HCT116 (cell line): ENCODE results near the gene TFIP11.

Experiments used
- ATF3 ChIP-seq: IDR thresholded peaks from 2 replicates; pipeline ENCODE4 v1.6.1; 2012
- CEBPB ChIP-seq: IDR thresholded peaks from 2 replicates; pipeline ENCODE4 v1.6.1; 2012; ENCODE audit warnings: low read depth
- CTCF ChIP-seq, 3 experiments: fragments of 200-600 bp in 1 of 3; sonication (generic) in 1 of 3; IDR thresholded peaks in 2 of 3; conservative IDR thresholded peaks in 1 of 3; 2 replicates each; pipeline ENCODE4 v1.5.1; 2012 to 2017; ENCODE audit warnings: low read depth in 2 of 3, low read length in 2 of 3, antibody characterized with exemption in 1 of 3, borderline replicate concordance in 1 of 3, control low read depth in 1 of 3, mild to moderate bottlenecking in 1 of 3, mixed read lengths in 1 of 3, mixed run types in 1 of 3, moderate library complexity in 1 of 3; ENCODE audit not compliant: insufficient read depth in 1 of 3
- EGR1 ChIP-seq: IDR thresholded peaks from 2 replicates; pipeline ENCODE4 v1.6.1; 2012; ENCODE audit warnings: low read depth
- EZH2 ChIP-seq: fragments of 200-600 bp; sonication (generic); IDR thresholded peaks from 2 replicates; pipeline ENCODE4 v1.6.1; 2017; ENCODE audit warnings: antibody characterized with exemption, mixed run types
- EZH2phosphoT487 ChIP-seq: fragments of 200-600 bp; IDR thresholded peaks from 2 replicates; pipeline ENCODE4 v1.6.1; 2018; ENCODE audit warnings: antibody characterized with exemption, borderline replicate concordance
- POLR2A ChIP-seq: IDR thresholded peaks from 2 replicates; pipeline ENCODE4 v1.7.0; 2011; ENCODE audit warnings: borderline replicate concordance; ENCODE audit not compliant: insufficient read depth, insufficient read length; ENCODE audit errors: extremely low read depth
- POLR2AphosphoS5 ChIP-seq: IDR thresholded peaks from 2 replicates; pipeline ENCODE4 v1.6.1; 2011; ENCODE audit warnings: mild to moderate bottlenecking, low read depth, low read length, moderate library complexity
- RAD21 ChIP-seq: IDR thresholded peaks from 2 replicates; pipeline ENCODE4 v1.6.1; 2012; ENCODE audit warnings: low read depth, mild to moderate bottlenecking
- REST ChIP-seq: IDR thresholded peaks from 2 replicates; pipeline ENCODE4 v1.6.1; 2012; ENCODE audit warnings: low read depth
- SIN3A ChIP-seq: IDR thresholded peaks from 2 replicates; pipeline ENCODE4 v1.6.1; 2012; ENCODE audit warnings: low read depth
- SRF ChIP-seq: IDR thresholded peaks from 2 replicates; pipeline ENCODE4 v1.6.1; 2012; ENCODE audit warnings: low read depth
- YY1 ChIP-seq: IDR thresholded peaks from 2 replicates; pipeline ENCODE4 v1.6.1; 2011; ENCODE audit warnings: low read length, low read depth, moderate library complexity, mild to moderate bottlenecking; ENCODE audit not compliant: insufficient replicate concordance; ENCODE audit errors: extremely low read depth
- ZNF274 ChIP-seq: fragments of 200-500 bp; sonication (Bioruptor generic); IDR thresholded peaks from 2 replicates; pipeline ENCODE4 v1.6.1; 2014; ENCODE audit warnings: mild to moderate bottlenecking, low read depth, low read length, inconsistent platforms

GRCh38 chr22:26535603-26535908 lies 23.3 kb upstream of the TFIP11 start:
- TF ChIP-seq CTCF (IDR thresholded peaks at IDR 0.05 in 2 of 3, conservative IDR thresholded peaks at IDR 0.05 in 1 of 3; ENCODE audit: borderline replicate concordance in 1 of 3, insufficient read depth in 1 of 3, low read depth in 2 of 3, low read length in 2 of 3) (no peak), POLR2A (no peak), POLR2AphosphoS5 (no peak), REST (no peak), EZH2phosphoT487 (no peak), EZH2 (no peak), SIN3A (no peak), ATF3 (no peak), ZNF274 (no peak), CEBPB (no peak), RAD21 (no peak), YY1 (no peak), SRF (no peak), EGR1 (no peak)
